ENCODE data around the gene PAN3.

- TF ChIP-seq CTCF (IDR thresholded peaks at IDR 0.05), result no peak
- TF ChIP-seq POLR2AphosphoS5 (IDR thresholded peaks at IDR 0.05; ENCODE audit: insufficient read depth in 1 of 2, low read depth in 1 of 2), result no peak
Observed at GRCh38 chr13:28100150-28101121, 37.9 kb upstream of the PAN3 start, which contains the start of gene FLT3.
